Mammary epithelial cell (primary cell): ENCODE data around the gene KLK1.

Source experiments
- CTCF ChIP-seq, 2 donors: IDR thresholded peaks in 1 of 2; conservative IDR thresholded peaks in 1 of 2; 2 replicates each; pipeline ENCODE4 v1.5.1; 2011 to 2012; ENCODE audit warnings: inconsistent platforms in 2 of 2, low read length in 2 of 2, mild to moderate bottlenecking in 2 of 2, control low read depth in 1 of 2, low read depth in 1 of 2; ENCODE audit not compliant: insufficient read depth in 1 of 2; ENCODE audit errors: extremely low read depth in 1 of 2
- EZH2 ChIP-seq: IDR thresholded peaks from 2 replicates; pipeline ENCODE4 v1.6.1; 2012; ENCODE audit warnings: low read length, inconsistent platforms, borderline replicate concordance

GRCh38 chr19:50870417-50871089 is 47.0 kb upstream of the KLK1 start:
- TF ChIP-seq CTCF (conservative IDR thresholded peaks at IDR 0.05 in 1 of 2, IDR thresholded peaks at IDR 0.05 in 1 of 2; ENCODE audit: extremely low read depth in 1 of 2, insufficient read depth in 1 of 2, low read depth in 1 of 2, low read length in 2 of 2) = no peak
- no peak for TF ChIP-seq EZH2
